ENCODE data around the gene CTNNA3.

DNA sequence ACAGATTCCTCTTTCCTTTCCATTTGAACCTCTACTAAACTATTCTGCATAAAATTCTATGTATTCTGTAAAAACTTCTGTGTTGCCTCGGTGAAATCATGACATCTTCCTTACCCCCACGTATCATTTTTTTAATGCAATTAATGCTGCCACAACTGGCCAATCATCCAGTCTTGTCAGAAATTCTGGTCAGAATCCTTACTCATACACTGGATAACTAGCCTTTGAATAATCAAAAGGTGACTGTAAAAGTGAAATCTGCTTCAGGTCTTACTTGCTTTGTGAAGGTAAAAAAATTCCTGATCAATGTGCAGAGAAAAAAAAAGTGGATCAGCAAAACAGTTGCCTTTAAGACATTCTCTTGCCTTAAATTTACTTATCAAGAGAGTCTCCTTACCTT lies 859.2 kb downstream of the CTNNA3 start:
- TF ChIP-seq, protein P1, sequence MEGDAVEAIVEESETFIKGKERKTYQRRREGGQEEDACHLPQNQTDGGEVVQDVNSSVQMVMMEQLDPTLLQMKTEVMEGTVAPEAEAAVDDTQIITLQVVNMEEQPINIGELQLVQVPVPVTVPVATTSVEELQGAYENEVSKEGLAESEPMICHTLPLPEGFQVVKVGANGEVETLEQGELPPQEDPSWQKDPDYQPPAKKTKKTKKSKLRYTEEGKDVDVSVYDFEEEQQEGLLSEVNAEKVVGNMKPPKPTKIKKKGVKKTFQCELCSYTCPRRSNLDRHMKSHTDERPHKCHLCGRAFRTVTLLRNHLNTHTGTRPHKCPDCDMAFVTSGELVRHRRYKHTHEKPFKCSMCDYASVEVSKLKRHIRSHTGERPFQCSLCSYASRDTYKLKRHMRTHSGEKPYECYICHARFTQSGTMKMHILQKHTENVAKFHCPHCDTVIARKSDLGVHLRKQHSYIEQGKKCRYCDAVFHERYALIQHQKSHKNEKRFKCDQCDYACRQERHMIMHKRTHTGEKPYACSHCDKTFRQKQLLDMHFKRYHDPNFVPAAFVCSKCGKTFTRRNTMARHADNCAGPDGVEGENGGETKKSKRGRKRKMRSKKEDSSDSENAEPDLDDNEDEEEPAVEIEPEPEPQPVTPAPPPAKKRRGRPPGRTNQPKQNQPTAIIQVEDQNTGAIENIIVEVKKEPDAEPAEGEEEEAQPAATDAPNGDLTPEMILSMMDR (IDR thresholded peaks at IDR 0.05) = no peak
- TF ChIP-seq POLR2AphosphoS5 (IDR thresholded peaks at IDR 0.05; ENCODE audit: low read depth, low read length) (no peak), TCF7L2 (IDR thresholded peaks at IDR 0.05; ENCODE audit: low read depth, low read length) (no peak)
